ENCODE results near the gene STAB1. TPM values are rescaled to one million over a fixed set of nuclear protein-coding genes. Genes with fewer than 3 reads are reported as not detected.

STAB1 gene
- total RNA-seq, 4 donors from 2014 or later, result 27.0 to 98.2 (median 67.2) TPM

GRCh38 chr3:52490035-52490938 is 4.9 kb upstream of the STAB1 start:
- no peaks in the 10 kb centered on the region for H3K27me3 ChIP-seq
- H3K36me3 ChIP-seq, result peaks cover 0 to 77% (median 0%) of the 10 kb centered on the region in 3 donors
- TF ChIP-seq POLR2A (IDR thresholded peaks at IDR 0.05), result no peak
- H3K27ac ChIP-seq, result peak overlapping the region in 3 of 4 donors; percentile 25 to 64 (median 55)
- H3K4me3 ChIP-seq, result no peak overlapping the region
- no peaks in the 10 kb centered on the region for H3K9me3 ChIP-seq
- DNase-seq, result no peak
- peaks cover 0 to 4% (median 0%) of the 10 kb centered on the region in 4 donors for H3K4me1 ChIP-seq

- Histone ChIP-seq H3K4me3 (no peak overlapping the region), H3K36me3 (peaks cover 0 to 70% (median 0%) of the 10 kb centered on the region in 3 donors), H3K27ac (peak overlapping the region in 2 of 4 donors; percentile 55 to 64), H3K27me3 (no peaks in the 10 kb centered on the region), H3K4me1 (peaks cover 0 to 4% (median 0%) of the 10 kb centered on the region in 4 donors), H3K9me3 (no peaks in the 10 kb centered on the region)
- TF ChIP-seq POLR2A (IDR thresholded peaks at IDR 0.05) (no peak), CTCF (IDR thresholded peaks at IDR 0.05) (no peak)
- DNase-seq, result no peak
These were observed 4.1 kb upstream of the STAB1 start for GRCh38 chr3:52490939-52491526.

- no peak overlapping the region for H3K27ac ChIP-seq
- peaks cover 0 to 64% (median 0%) of the 10 kb centered on the region in 3 donors for H3K36me3 ChIP-seq
- peaks cover 0 to 4% (median 0%) of the 10 kb centered on the region in 4 donors for H3K4me1 ChIP-seq
- H3K4me3 ChIP-seq, result no peak overlapping the region
- no peaks in the 10 kb centered on the region for H3K9me3 ChIP-seq
- TF ChIP-seq CTCF (IDR thresholded peaks at IDR 0.05) (no peak), POLR2A (IDR thresholded peaks at IDR 0.05) (no peak)
- H3K27me3 ChIP-seq, result no peaks in the 10 kb centered on the region
- no peak for DNase-seq
These were observed 3.1 kb upstream of the STAB1 start for GRCh38 chr3:52492059-52492458.

- H3K27me3 ChIP-seq, result no peaks in the 10 kb centered on the region
- H3K36me3 ChIP-seq, result peaks cover 0 to 50% (median 0%) of the 10 kb centered on the region in 3 donors
- DNase-seq, result no peak
- H3K4me3 ChIP-seq, result no peak overlapping the region
- H3K27ac ChIP-seq, result no peak overlapping the region
- H3K4me1 ChIP-seq, result peaks cover 0 to 6% (median 2%) of the 10 kb centered on the region in 4 donors
- TF ChIP-seq POLR2A (IDR thresholded peaks at IDR 0.05) (no peak), CTCF (IDR thresholded peaks at IDR 0.05) (no peak)
- no peaks in the 10 kb centered on the region for H3K9me3 ChIP-seq
These were observed 1.7 kb upstream of the STAB1 start for GRCh38 chr3:52493232-52494017.

DNA sequence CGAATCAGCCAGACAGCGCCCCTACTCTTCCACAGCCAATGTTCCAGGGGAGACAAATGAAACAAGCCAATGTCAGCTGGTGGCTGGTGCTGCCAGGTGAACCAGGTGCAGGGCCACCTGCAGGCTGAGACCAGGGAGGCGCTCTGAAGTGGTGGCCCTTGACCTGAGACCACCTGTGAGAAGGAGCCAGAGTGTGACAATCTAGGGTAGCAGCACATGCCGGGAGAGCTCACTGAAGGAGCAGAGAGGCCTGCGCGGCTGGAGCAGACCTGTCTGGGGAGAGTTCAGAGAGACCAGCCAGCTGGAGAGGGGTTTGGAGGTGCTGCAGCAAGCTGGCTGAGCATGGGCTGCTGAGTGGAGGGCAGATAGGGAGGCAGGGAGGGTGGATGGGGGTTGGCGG is 693 bp upstream of the STAB1 start:
- H3K4me3 ChIP-seq, result peak overlapping the region in 1 of 4 donors; percentile 41
- peak overlapping the region in 2 of 4 donors; percentile 54 to 74 for H3K27ac ChIP-seq
- H3K36me3 ChIP-seq, result peaks cover 0 to 40% (median 0%) of the 10 kb centered on the region in 3 donors
- no peaks in the 10 kb centered on the region for H3K27me3 ChIP-seq
- no peak for TF ChIP-seq CTCF (IDR thresholded peaks at IDR 0.05)
- TF ChIP-seq POLR2A (IDR thresholded peaks at IDR 0.05), result no peak
- no peaks in the 10 kb centered on the region for H3K9me3 ChIP-seq
- H3K4me1 ChIP-seq, result peaks cover 0 to 8% (median 3%) of the 10 kb centered on the region in 4 donors
- DNase-seq, result no peak
